ENCODE measurements around the gene SPTBN1. TPM values are rescaled to one million over a fixed set of nuclear protein-coding genes. Genes with fewer than 3 reads are reported as not detected.
A peak's percentile ranks its signal among the peaks of the same experiment; 100 is the strongest.

Gene SPTBN1
- total and polyA plus RNA-seq, 9 donors: 108 to 314 (median 232) TPM

GRCh38 chr2:54553775-54554174 lies 97.6 kb downstream of the SPTBN1 start:
- no peaks in the 10 kb centered on the region for H3K27me3 ChIP-seq
- no peak overlapping the region for H3K4me3 ChIP-seq
- peaks cover 15% of the 10 kb centered on the region for H3K4me1 ChIP-seq (ENCODE audit: insufficient read depth)
- 89 to 97% (median 94%) methylated on average over 1 of the region's 1 CpG for WGBS, 3 donors
- no peak overlapping the region for H3K27ac ChIP-seq
- no peak for TF ChIP-seq POLR2A (IDR thresholded peaks at IDR 0.05)
- TF ChIP-seq CTCF (IDR thresholded peaks at IDR 0.05): no peak
- no peak for TF ChIP-seq EP300 (IDR thresholded peaks at IDR 0.05)
- intact Hi-C loops (cut with DNase I): no loop called here
- no peaks in the 10 kb centered on the region for H3K9me3 ChIP-seq
- no peaks in the 10 kb centered on the region for H3K36me3 ChIP-seq
- no peak for DNase-seq

DNA sequence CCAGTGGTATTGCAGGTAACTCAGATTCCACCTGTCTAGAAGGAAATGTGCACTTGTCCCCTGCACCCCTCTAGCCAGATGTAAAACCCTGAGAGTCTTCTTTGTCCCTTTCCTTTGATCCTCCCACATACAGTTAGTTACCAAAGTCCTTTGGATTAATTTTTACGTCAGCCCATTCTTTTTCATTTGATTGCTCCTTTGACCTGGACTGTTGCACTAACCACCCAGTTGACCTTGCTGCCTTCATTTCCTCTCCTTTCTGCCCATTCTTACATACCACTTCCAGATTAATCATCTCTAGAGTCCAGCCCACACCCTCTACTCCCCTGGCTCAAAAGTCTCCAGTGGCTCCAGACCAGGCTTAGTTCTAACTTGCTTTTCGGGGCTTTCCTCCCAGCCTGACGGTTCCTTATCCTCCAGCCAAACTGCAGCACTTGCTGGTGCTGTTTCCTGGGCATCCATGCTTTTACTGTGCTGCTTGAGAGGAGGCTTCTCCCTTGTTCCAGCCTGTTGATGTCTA lies 99.3 kb downstream of the SPTBN1 start:
- Histone ChIP-seq H3K36me3 (no peaks in the 10 kb centered on the region), H3K4me3 (no peak overlapping the region), H3K9me3 (no peaks in the 10 kb centered on the region), H3K27ac (no peak overlapping the region), H3K4me1 (ENCODE audit: insufficient read depth) (peaks cover 13% of the 10 kb centered on the region), H3K27me3 (no peaks in the 10 kb centered on the region)
- intact Hi-C loops (cut with DNase I): loop anchor here in 1 of 4 donors (5.0 kb wide), 1 partner anchor 82 kb away; no protein-coding TSS in a partner anchor
- DNase-seq: no peak
- TF ChIP-seq CTCF (IDR thresholded peaks at IDR 0.05) (no peak), EP300 (IDR thresholded peaks at IDR 0.05) (no peak), POLR2A (IDR thresholded peaks at IDR 0.05) (no peak)
- WGBS, 3 donors: 57 to 74% (median 65%) methylated on average over 3 of the region's 3 CpGs

GRCh38 chr2:54556621-54557121 lies 100.5 kb downstream of the SPTBN1 start:
- H3K4me3 ChIP-seq: no peak overlapping the region
- 44 to 69% (median 58%) methylated on average over 2 of the region's 2 CpGs for WGBS, 3 donors
- H3K9me3 ChIP-seq: no peaks in the 10 kb centered on the region
- H3K4me1 ChIP-seq (ENCODE audit: insufficient read depth): peaks cover 16% of the 10 kb centered on the region
- peak in 1 of 5 donors; percentile 47 for DNase-seq
- intact Hi-C loops (cut with DNase I): loop anchor here in 1 of 4 donors (5.0 kb wide), 1 partner anchor 81 kb away; no protein-coding TSS in a partner anchor
- peak overlapping the region in 1 of 2 donors; percentile 44 for H3K27ac ChIP-seq
- TF ChIP-seq POLR2A (IDR thresholded peaks at IDR 0.05) (no peak), CTCF (IDR thresholded peaks at IDR 0.05) (no peak), EP300 (IDR thresholded peaks at IDR 0.05) (no peak)
- H3K27me3 ChIP-seq: no peaks in the 10 kb centered on the region
- H3K36me3 ChIP-seq: no peaks in the 10 kb centered on the region

- H3K4me1 ChIP-seq (ENCODE audit: insufficient read depth): peaks cover 16% of the 10 kb centered on the region
- H3K27me3 ChIP-seq: no peaks in the 10 kb centered on the region
- no peaks in the 10 kb centered on the region for H3K36me3 ChIP-seq
- no peaks in the 10 kb centered on the region for H3K9me3 ChIP-seq
- H3K4me3 ChIP-seq: peak overlapping the region; percentile 50
- no peak for TF ChIP-seq CTCF (IDR thresholded peaks at IDR 0.05)
- TF ChIP-seq POLR2A (IDR thresholded peaks at IDR 0.05): no peak
- no peak for TF ChIP-seq EP300 (IDR thresholded peaks at IDR 0.05)
- peak overlapping the region in 1 of 2 donors; percentile 44 for H3K27ac ChIP-seq
- intact Hi-C loops (cut with DNase I): loop anchor here in 1 of 4 donors (5.0 kb wide), 1 partner anchor 80 kb away; no protein-coding TSS in a partner anchor
- whole genome bisulfite sequencing, 3 donors: 60 to 71% (median 60%) methylated on average over 1 of the region's 1 CpG
- no peak for DNase-seq
Observed at GRCh38 chr2:54557211-54557600, 101.1 kb downstream of the SPTBN1 start.

Data from ovary (tissue), 9 donors.